ENCODE measurements around the gene TIMELESS.
A peak's percentile ranks its signal among the peaks of the same experiment; 100 is the strongest.
"Not testable (repeated sequence)": the region's sequence is repeated elsewhere in the genome, so short reads cannot be mapped to it uniquely, and the experiment has no call there.

TIMELESS gene

DNA sequence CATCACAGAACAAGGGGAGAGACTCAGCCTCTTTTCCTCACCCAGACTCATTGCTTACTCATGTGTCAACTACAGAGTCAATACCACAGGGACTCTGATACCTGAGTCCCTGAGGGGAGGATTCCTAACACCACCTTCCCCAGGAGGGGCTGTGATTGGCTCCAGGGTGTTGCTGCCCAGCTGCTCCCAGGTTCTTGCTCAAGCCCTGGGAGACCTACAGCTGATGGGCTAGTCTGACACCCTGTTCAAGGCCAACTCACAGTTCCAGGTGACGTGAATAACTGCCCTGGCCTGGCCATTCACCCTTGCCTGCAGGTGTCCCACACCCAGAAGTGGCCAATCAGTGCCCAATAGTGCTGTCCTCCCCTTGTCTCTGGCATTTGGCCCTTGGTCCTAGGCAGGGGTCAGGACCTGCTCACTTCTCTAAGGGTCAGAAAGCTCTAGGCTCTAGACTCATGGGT, 27.8 kb upstream of the TIMELESS start:
- TF ChIP-seq POLR2A (IDR thresholded peaks at IDR 0.05; ENCODE audit: low read depth, low read length), result no peak
- no peak for FAIRE-seq
- DNase-seq (ENCODE audit: insufficient read length, low spot score), result no peak

- DNase-seq (ENCODE audit: insufficient read length, low spot score) (no peak), FAIRE-seq (no peak)
- TF ChIP-seq POLR2A (IDR thresholded peaks at IDR 0.05; ENCODE audit: low read depth, low read length), result no peak
Observed at GRCh38 chr12:56476143-56476542, 26.9 kb upstream of the TIMELESS start.

- DNase-seq (ENCODE audit: insufficient read length, low spot score) (no peak), FAIRE-seq (no peak)
- no peak for TF ChIP-seq POLR2A (IDR thresholded peaks at IDR 0.05; ENCODE audit: low read depth, low read length)
Observed at GRCh38 chr12:56474389-56474788, 25.2 kb upstream of the TIMELESS start.

GRCh38 chr12:56469007-56469930, 20.0 kb upstream of the TIMELESS start:
- FAIRE-seq (no peak), DNase-seq (ENCODE audit: insufficient read length, low spot score) (no peak)
- no peak for TF ChIP-seq POLR2A (IDR thresholded peaks at IDR 0.05; ENCODE audit: low read depth, low read length)

DNA sequence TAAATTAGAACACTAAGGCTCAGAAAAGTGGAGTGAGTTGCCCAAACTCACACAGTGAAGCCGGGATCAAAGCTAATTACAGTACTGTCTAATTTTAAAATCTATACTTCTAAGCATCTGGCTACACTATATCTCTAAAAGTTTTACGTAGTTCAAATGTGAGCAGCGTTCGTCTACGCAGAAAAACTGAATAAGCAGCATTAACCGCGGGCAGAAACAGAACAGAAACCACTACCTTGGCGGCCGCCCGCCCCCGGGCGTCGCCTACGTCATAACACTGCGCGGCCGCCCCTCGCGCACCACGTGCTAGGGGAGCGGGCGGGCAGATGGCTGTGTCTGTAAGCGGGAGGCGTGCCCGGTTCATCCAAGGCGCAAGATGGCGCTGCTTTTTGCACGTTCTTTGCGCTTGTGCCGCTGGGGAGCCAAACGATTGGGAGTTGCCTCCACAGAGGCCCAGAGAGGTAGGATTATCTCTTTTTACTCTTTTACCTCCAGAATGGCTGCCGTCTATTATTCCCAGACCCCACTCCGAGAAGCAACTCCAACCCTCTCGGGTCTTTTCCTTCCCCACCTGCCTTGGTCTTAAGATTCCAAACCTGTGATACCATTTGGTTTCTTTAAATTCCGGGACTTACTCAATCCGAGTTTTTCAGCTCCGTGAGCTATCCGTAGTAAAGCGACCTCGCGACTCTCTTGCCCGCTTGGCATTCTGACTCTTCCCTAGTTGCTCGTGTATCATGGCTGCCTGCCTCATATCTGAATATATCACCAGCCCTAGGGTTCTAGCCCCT, 19.2 kb upstream of the TIMELESS start, which contains the start of gene SPRYD4:
Gene SPRYD4, plus strand, starts transcription at position 363 of the 791 bp plus-strand sequence. Its CDS starts 14 bp downstream, at position 377.
- DNase-seq (ENCODE audit: insufficient read length, low spot score) (peak; percentile 83), FAIRE-seq (no peak)
- peak; percentile 88 for TF ChIP-seq POLR2A (IDR thresholded peaks at IDR 0.05; ENCODE audit: low read depth, low read length)

DNA sequence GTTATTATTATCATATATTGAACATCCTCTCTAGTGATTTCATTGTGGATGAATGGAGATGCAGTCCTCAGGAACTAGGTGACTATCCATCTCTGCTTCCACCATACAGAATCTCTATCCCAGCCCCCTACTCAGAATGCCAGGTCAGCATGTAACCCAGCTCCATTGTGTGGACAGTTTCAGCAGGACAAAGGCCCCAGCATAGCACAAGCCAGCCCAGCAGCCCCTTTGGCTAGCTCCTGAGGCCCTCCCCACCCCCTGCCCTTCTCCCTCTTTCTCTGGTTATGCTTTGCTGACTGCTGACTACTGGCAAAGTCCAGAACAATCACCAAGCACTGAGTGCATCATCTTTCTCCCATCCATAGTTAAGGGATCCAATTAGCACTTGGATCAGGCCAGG, 13.3 kb upstream of the TIMELESS start:
- no peak for FAIRE-seq
- no peak for TF ChIP-seq POLR2A (IDR thresholded peaks at IDR 0.05; ENCODE audit: low read depth, low read length)
- no peak for DNase-seq (ENCODE audit: insufficient read length, low spot score)

- TF ChIP-seq POLR2A (IDR thresholded peaks at IDR 0.05; ENCODE audit: low read depth, low read length), result no peak
- peak; percentile 72 for FAIRE-seq
- DNase-seq (ENCODE audit: insufficient read length, low spot score), result peak; percentile 60
Observed at GRCh38 chr12:56461235-56462159, 12.3 kb upstream of the TIMELESS start.

DNA sequence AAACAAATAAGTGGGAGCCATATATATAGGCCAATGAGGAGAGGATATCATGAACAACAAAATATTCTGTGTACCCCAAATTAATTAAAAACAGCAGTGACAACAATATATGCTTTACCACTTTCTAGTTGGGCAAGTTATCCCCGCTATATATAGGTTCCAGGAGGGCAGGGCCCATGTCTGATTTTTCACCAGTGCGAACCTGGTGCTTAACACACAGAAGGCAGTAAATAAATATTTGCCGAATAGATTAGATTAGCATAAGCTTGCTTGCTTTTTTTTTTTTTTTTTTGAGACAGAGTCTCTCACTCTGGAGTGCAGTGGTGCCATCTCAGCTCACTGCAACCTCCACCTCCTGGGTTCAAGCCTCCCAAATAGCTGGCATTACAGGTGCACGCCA, 8.6 kb upstream of the TIMELESS start:
- TF ChIP-seq POLR2A (IDR thresholded peaks at IDR 0.05; ENCODE audit: low read depth, low read length), result no peak
- FAIRE-seq (no peak), DNase-seq (ENCODE audit: insufficient read length, low spot score) (no peak)

DNA sequence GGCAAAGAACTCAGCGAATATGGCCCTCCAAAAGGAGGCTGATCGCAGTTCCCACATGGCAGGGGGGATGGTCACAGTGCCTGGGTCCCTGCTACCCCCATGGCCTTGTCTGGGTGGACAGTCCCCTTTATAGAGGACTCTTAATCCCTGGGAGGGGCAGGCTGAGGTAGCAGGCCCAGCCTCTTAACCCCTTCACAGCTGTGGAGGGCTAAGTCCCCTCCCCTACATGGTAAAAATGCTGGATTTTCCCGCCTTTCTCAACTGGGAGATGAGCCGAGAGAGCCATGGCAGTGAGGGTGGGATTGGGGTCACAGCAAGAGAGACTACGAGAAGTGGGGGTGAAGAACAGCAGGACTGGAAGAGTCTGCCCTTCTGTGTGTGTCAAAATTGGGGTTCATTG, 5.3 kb upstream of the TIMELESS start, which contains the start of gene MIP:
Gene MIP, minus strand, starts transcription at position 101 of the 400 bp plus-strand sequence. Its CDS starts 44 bp downstream, at position 57.
- TF ChIP-seq POLR2A (IDR thresholded peaks at IDR 0.05; ENCODE audit: low read depth, low read length), result no peak
- DNase-seq (ENCODE audit: insufficient read length, low spot score) (no peak), FAIRE-seq (no peak)

GRCh38 chr12:56451147-56451546, 1.9 kb upstream of the TIMELESS start:
- DNase-seq (ENCODE audit: insufficient read length, low spot score), result no peak
- TF ChIP-seq POLR2A (IDR thresholded peaks at IDR 0.05; ENCODE audit: low read depth, low read length), result no peak
- FAIRE-seq, result no peak

DNA sequence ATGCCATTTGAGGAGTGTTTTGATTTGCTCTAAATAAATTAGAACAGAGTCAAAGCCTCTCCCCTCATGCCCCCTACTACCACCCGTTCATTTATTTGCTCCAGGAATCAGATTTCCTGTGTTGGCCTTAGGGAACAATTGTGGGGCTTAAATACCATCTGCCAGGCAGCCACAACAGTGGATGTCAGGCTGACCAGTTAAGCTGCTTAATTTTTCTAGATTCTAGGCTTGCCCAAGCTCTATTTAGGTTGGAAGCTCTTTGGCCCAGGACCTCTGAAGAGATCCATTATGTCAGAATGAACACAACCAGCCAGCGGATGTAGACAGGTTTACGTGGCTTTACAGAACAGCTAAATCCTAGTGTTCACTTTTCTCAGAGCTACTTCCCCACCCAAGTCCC, 1.0 kb upstream of the TIMELESS start:
- TF ChIP-seq POLR2A (IDR thresholded peaks at IDR 0.05; ENCODE audit: low read depth, low read length), result no peak
- no peak for FAIRE-seq
- DNase-seq (ENCODE audit: insufficient read length, low spot score), result no peak

DNA sequence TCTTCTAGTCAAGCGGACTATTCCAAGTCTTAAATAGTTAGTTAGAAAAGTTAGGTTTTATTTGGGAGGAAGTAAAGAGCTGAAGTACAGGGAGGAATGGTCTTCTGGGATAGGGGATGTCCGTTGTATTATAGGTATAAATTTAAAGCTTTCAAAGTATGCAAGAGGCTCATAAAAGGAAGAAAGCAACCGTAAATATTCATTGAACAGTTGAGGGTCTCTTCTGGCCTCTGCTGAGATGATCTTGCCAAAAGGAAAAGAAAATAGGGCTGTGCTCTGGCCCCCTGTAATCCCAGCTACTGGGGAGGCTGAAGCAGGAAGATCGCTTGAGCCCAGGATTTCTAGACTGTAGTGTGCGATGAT, 377 bp upstream of the TIMELESS start:
- TF ChIP-seq POLR2A (IDR thresholded peaks at IDR 0.05; ENCODE audit: low read depth, low read length), result no peak
- no peak for DNase-seq (ENCODE audit: insufficient read length, low spot score)
- no peak for FAIRE-seq

DNA sequence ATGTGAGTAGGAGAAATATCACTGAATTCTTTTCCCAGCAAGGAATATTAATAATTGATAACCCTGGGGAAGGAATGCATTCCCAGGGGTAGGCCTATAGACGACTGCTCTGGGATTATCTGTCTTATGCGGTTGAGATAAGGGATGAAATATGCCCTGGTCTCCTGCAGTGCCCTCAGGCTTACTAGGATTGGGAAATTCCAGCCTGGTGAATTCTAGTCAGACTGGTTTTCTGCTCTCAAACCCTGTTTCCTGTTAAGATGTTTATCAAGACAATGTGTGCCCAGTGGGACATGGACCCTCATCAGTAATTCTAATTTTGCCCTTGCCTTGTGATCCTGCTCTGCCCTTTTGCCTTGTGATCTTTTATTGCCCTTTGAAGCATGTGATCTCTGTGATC, 6.0 kb downstream of the TIMELESS start:
- not testable (repeated sequence) for FAIRE-seq; DNase-seq (ENCODE audit: insufficient read length, low spot score)
